Measurements from ENCODE around the gene PPIL1. TPM values are rescaled to one million over a fixed set of nuclear protein-coding genes. Genes with fewer than 3 reads are reported as not detected.

The PPIL1 gene
- total and polyA plus RNA-seq, 2 of the 8 experiments (the other 6 are each of a cell fraction or from before 2014, with no cell fraction given), result 83.7 to 86.5 TPM

DNA sequence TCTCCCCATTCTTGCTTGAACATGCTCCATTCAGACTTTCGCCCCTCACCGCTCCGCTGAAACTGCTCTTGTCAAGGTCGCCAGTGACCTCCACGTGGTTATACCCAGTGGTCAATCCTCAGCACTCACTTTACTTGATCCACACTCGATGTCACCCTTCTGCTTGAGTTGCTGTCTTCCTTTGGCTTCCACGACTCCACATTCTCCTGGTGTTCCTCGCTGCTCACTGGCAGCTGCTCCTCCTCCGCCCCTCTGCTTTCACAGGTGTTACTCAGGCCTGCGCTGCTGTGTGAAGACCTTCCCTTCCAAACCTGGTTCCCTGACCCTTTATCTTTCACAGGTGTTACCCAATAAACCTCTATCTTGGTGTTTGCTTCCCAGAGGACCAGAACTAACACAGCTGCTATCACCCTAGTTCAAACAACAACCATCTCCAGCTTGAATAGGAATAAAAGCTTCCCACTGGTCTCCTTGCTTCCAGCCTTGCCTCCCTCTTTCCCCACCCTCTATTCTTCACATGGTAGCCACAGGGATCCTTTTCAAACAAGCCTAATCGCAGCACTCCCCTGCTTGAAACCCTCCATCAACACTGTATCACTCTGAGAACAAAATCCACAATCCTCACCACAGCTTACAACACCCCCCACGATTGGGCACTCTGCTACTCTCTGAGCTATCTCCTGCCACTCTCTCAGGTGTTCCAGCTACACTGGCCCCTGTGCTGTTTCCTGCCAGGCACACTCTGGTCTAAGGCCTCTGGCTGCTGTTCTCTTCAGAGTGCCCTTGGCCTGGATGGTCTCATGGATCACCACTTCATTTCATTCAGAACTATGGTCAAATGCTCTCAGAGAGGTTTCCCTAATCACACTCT lies 10.7 kb downstream of the PPIL1 start (continued):
- no peak for TF ChIP-seq RBBP5 (IDR thresholded peaks at IDR 0.05; ENCODE audit: borderline replicate concordance, low read depth, low read length)
- TF ChIP-seq YY1 (IDR thresholded peaks at IDR 0.05; ENCODE audit: low read depth, low read length), result no peak
